ENCODE results near the gene FAM210A.

FAM210A gene

GRCh38 chr18:13645093-13645492, 81.3 kb downstream of the FAM210A start:
- Histone ChIP-seq H3K4me3 (ENCODE audit: low read length in 2 of 2) (no peak overlapping the region), H3K27ac (ENCODE audit: low read length) (no peak overlapping the region), H3K9me3 (ENCODE audit: control insufficient read depth in 2 of 2, low read length in 2 of 2) (no peaks in the 10 kb centered on the region), H3K9ac (ENCODE audit: low read length in 2 of 2) (no peak overlapping the region), H3K4me1 (ENCODE audit: control insufficient read depth, insufficient read depth, low read length) (peaks cover 6% of the 10 kb centered on the region), H3K27me3 (ENCODE audit: control insufficient read depth in 1 of 2, insufficient read depth in 2 of 2, low read length in 2 of 2) (no peaks in the 10 kb centered on the region), H3K36me3 (ENCODE audit: control insufficient read depth in 2 of 2, insufficient read depth in 2 of 2, low read length in 2 of 2) (peaks cover 7 to 14% of the 10 kb centered on the region in 2 donors)

- H3K9ac ChIP-seq (ENCODE audit: low read length in 2 of 2) = no peak overlapping the region
- no peak overlapping the region for H3K27ac ChIP-seq (ENCODE audit: low read length)
- no peak overlapping the region for H3K4me3 ChIP-seq (ENCODE audit: low read length in 2 of 2)
- H3K4me1 ChIP-seq (ENCODE audit: control insufficient read depth, insufficient read depth, low read length) = peaks cover 6% of the 10 kb centered on the region
- no peaks in the 10 kb centered on the region for H3K9me3 ChIP-seq (ENCODE audit: control insufficient read depth in 2 of 2, low read length in 2 of 2)
- H3K36me3 ChIP-seq (ENCODE audit: control insufficient read depth in 2 of 2, insufficient read depth in 2 of 2, low read length in 2 of 2) = peaks cover 7 to 14% of the 10 kb centered on the region in 2 donors
- no peaks in the 10 kb centered on the region for H3K27me3 ChIP-seq (ENCODE audit: control insufficient read depth in 1 of 2, insufficient read depth in 2 of 2, low read length in 2 of 2)
Observed at GRCh38 chr18:13643261-13643751, 83.1 kb downstream of the FAM210A start.

- H3K27me3 ChIP-seq (ENCODE audit: control insufficient read depth in 1 of 2, insufficient read depth in 2 of 2, low read length in 2 of 2) = no peaks in the 10 kb centered on the region
- H3K27ac ChIP-seq (ENCODE audit: low read length) = peak overlapping the region; percentile 6
- peaks cover 6% of the 10 kb centered on the region for H3K4me1 ChIP-seq (ENCODE audit: control insufficient read depth, insufficient read depth, low read length)
- H3K4me3 ChIP-seq (ENCODE audit: low read length in 2 of 2) = peak overlapping the region in 1 of 2 donors; percentile 55
- H3K9ac ChIP-seq (ENCODE audit: low read length in 2 of 2) = no peak overlapping the region
- H3K9me3 ChIP-seq (ENCODE audit: control insufficient read depth in 2 of 2, low read length in 2 of 2) = no peaks in the 10 kb centered on the region
- peaks cover 7 to 11% of the 10 kb centered on the region in 2 donors for H3K36me3 ChIP-seq (ENCODE audit: control insufficient read depth in 2 of 2, insufficient read depth in 2 of 2, low read length in 2 of 2)
Observed at GRCh38 chr18:13642440-13642827, 83.9 kb downstream of the FAM210A start.

GRCh38 chr18:13641551-13642439, 84.6 kb downstream of the FAM210A start:
- Histone ChIP-seq H3K36me3 (ENCODE audit: control insufficient read depth in 2 of 2, insufficient read depth in 2 of 2, low read length in 2 of 2) (peaks cover 7 to 11% of the 10 kb centered on the region in 2 donors), H3K4me3 (ENCODE audit: low read length in 2 of 2) (peak overlapping the region; percentile 25 to 55), H3K27ac (ENCODE audit: low read length) (peak overlapping the region; percentile 6), H3K9me3 (ENCODE audit: control insufficient read depth in 2 of 2, low read length in 2 of 2) (no peaks in the 10 kb centered on the region), H3K4me1 (ENCODE audit: control insufficient read depth, insufficient read depth, low read length) (peaks cover 6% of the 10 kb centered on the region), H3K27me3 (ENCODE audit: control insufficient read depth in 1 of 2, insufficient read depth in 2 of 2, low read length in 2 of 2) (no peaks in the 10 kb centered on the region), H3K9ac (ENCODE audit: low read length in 2 of 2) (peak overlapping the region; percentile 22 to 62)

- H3K9me3 ChIP-seq (ENCODE audit: control insufficient read depth in 2 of 2, low read length in 2 of 2) = no peaks in the 10 kb centered on the region
- no peaks in the 10 kb centered on the region for H3K27me3 ChIP-seq (ENCODE audit: control insufficient read depth in 1 of 2, insufficient read depth in 2 of 2, low read length in 2 of 2)
- peaks cover 4% of the 10 kb centered on the region in 2 donors for H3K36me3 ChIP-seq (ENCODE audit: control insufficient read depth in 2 of 2, insufficient read depth in 2 of 2, low read length in 2 of 2)
- H3K4me3 ChIP-seq (ENCODE audit: low read length in 2 of 2) = no peak overlapping the region
- H3K27ac ChIP-seq (ENCODE audit: low read length) = no peak overlapping the region
- no peak overlapping the region for H3K9ac ChIP-seq (ENCODE audit: low read length in 2 of 2)
- H3K4me1 ChIP-seq (ENCODE audit: control insufficient read depth, insufficient read depth, low read length) = peaks cover 6% of the 10 kb centered on the region
Observed at GRCh38 chr18:13640266-13640860, 86.0 kb downstream of the FAM210A start.

- no peak overlapping the region for H3K9ac ChIP-seq (ENCODE audit: low read length in 2 of 2)
- H3K9me3 ChIP-seq (ENCODE audit: control insufficient read depth in 2 of 2, low read length in 2 of 2) = no peaks in the 10 kb centered on the region
- H3K27me3 ChIP-seq (ENCODE audit: control insufficient read depth in 1 of 2, insufficient read depth in 2 of 2, low read length in 2 of 2) = no peaks in the 10 kb centered on the region
- H3K36me3 ChIP-seq (ENCODE audit: control insufficient read depth in 2 of 2, insufficient read depth in 2 of 2, low read length in 2 of 2) = no peaks in the 10 kb centered on the region
- no peak overlapping the region for H3K27ac ChIP-seq (ENCODE audit: low read length)
- no peak overlapping the region for H3K4me3 ChIP-seq (ENCODE audit: low read length in 2 of 2)
- H3K4me1 ChIP-seq (ENCODE audit: control insufficient read depth, insufficient read depth, low read length) = peaks cover 9% of the 10 kb centered on the region
Observed at GRCh38 chr18:13638719-13639595, 87.4 kb downstream of the FAM210A start.

- Histone ChIP-seq H3K4me1 (ENCODE audit: control insufficient read depth, insufficient read depth, low read length) (peaks cover 3% of the 10 kb centered on the region), H3K9ac (ENCODE audit: low read length in 2 of 2) (no peak overlapping the region), H3K36me3 (ENCODE audit: control insufficient read depth in 2 of 2, insufficient read depth in 2 of 2, low read length in 2 of 2) (no peaks in the 10 kb centered on the region), H3K4me3 (ENCODE audit: low read length in 2 of 2) (no peak overlapping the region), H3K9me3 (ENCODE audit: control insufficient read depth in 2 of 2, low read length in 2 of 2) (no peaks in the 10 kb centered on the region), H3K27me3 (ENCODE audit: control insufficient read depth in 1 of 2, insufficient read depth in 2 of 2, low read length in 2 of 2) (no peaks in the 10 kb centered on the region), H3K27ac (ENCODE audit: low read length) (no peak overlapping the region)
Observed at GRCh38 chr18:13635046-13635445, 91.3 kb downstream of the FAM210A start.

- Histone ChIP-seq H3K36me3 (ENCODE audit: control insufficient read depth in 2 of 2, insufficient read depth in 2 of 2, low read length in 2 of 2) (no peaks in the 10 kb centered on the region), H3K27ac (ENCODE audit: low read length) (no peak overlapping the region), H3K27me3 (ENCODE audit: control insufficient read depth in 1 of 2, insufficient read depth in 2 of 2, low read length in 2 of 2) (no peaks in the 10 kb centered on the region), H3K9ac (ENCODE audit: low read length in 2 of 2) (no peak overlapping the region), H3K4me3 (ENCODE audit: low read length in 2 of 2) (no peak overlapping the region), H3K4me1 (ENCODE audit: control insufficient read depth, insufficient read depth, low read length) (peaks cover 9% of the 10 kb centered on the region), H3K9me3 (ENCODE audit: control insufficient read depth in 2 of 2, low read length in 2 of 2) (no peaks in the 10 kb centered on the region)
Observed at GRCh38 chr18:13633700-13634099, 92.7 kb downstream of the FAM210A start.

GRCh38 chr18:13630716-13631268, 95.6 kb downstream of the FAM210A start:
- Histone ChIP-seq H3K36me3 (ENCODE audit: control insufficient read depth in 2 of 2, insufficient read depth in 2 of 2, low read length in 2 of 2) (no peaks in the 10 kb centered on the region), H3K27me3 (ENCODE audit: control insufficient read depth in 1 of 2, insufficient read depth in 2 of 2, low read length in 2 of 2) (no peaks in the 10 kb centered on the region), H3K9me3 (ENCODE audit: control insufficient read depth in 2 of 2, low read length in 2 of 2) (no peaks in the 10 kb centered on the region), H3K9ac (ENCODE audit: low read length in 2 of 2) (no peak overlapping the region), H3K27ac (ENCODE audit: low read length) (no peak overlapping the region), H3K4me3 (ENCODE audit: low read length in 2 of 2) (no peak overlapping the region), H3K4me1 (ENCODE audit: control insufficient read depth, insufficient read depth, low read length) (peaks cover 9% of the 10 kb centered on the region)

All from stomach smooth muscle (tissue), 2 donors.